ENCODE data around the gene LHX3.

Gene LHX3

GRCh38 chr9:136175616-136176197 is 29.2 kb downstream of the LHX3 start:
- DNase-seq = no peak

- no peak for DNase-seq
Observed at GRCh38 chr9:136174779-136175615, 29.9 kb downstream of the LHX3 start.

GRCh38 chr9:136173648-136174290 is 31.2 kb downstream of the LHX3 start:
- DNase-seq = no peak

- no peak for DNase-seq
Observed at GRCh38 chr9:136172412-136173079, 32.4 kb downstream of the LHX3 start.

GRCh38 chr9:136171801-136172411 is 33.0 kb downstream of the LHX3 start:
- DNase-seq = no peak

- DNase-seq = no peak
Observed at GRCh38 chr9:136171009-136171800, 33.7 kb downstream of the LHX3 start.

GRCh38 chr9:136170006-136170901 is 34.7 kb downstream of the LHX3 start:
- DNase-seq = peak; percentile 9

GRCh38 chr9:136169495-136169894 is 35.4 kb downstream of the LHX3 start:
- no peak for DNase-seq

GRCh38 chr9:136163248-136163850 is 41.6 kb downstream of the LHX3 start:
- no peak for DNase-seq

- no peak for DNase-seq
Observed at GRCh38 chr9:136160995-136161610, 43.8 kb downstream of the LHX3 start.

GRCh38 chr9:136160381-136160841 is 44.5 kb downstream of the LHX3 start:
- no peak for DNase-seq

- no peak for DNase-seq
Observed at GRCh38 chr9:136159851-136160250, 45.1 kb downstream of the LHX3 start.

- DNase-seq = no peak
Observed at GRCh38 chr9:136157477-136158265, 47.3 kb downstream of the LHX3 start.

- DNase-seq = no peak
Observed at GRCh38 chr9:136156209-136157120, 48.5 kb downstream of the LHX3 start.

- DNase-seq = no peak
Observed at GRCh38 chr9:136155576-136155975, 49.4 kb downstream of the LHX3 start.

- DNase-seq = no peak
Observed at GRCh38 chr9:136154943-136155342, 50.0 kb downstream of the LHX3 start.

- no peak for DNase-seq
Observed at GRCh38 chr9:136153381-136154065, 51.4 kb downstream of the LHX3 start.

Measured in fibroblast of skin of scalp (primary cell).